ENCODE results near the gene SPRED3.

Gene SPRED3

GRCh38 chr19:38387550-38388348, 748 bp upstream of the SPRED3 start, which contains the start of gene GGN:
Gene GGN (minus strand): TSS chr19:38388034. CDS start chr19:38387261, 773 bp downstream.
- H3K36me3 Mint-ChIP-seq (ENCODE audit: low read depth) = peaks cover 41% of the 10 kb centered on the region
- TF ChIP-seq, protein P1, sequence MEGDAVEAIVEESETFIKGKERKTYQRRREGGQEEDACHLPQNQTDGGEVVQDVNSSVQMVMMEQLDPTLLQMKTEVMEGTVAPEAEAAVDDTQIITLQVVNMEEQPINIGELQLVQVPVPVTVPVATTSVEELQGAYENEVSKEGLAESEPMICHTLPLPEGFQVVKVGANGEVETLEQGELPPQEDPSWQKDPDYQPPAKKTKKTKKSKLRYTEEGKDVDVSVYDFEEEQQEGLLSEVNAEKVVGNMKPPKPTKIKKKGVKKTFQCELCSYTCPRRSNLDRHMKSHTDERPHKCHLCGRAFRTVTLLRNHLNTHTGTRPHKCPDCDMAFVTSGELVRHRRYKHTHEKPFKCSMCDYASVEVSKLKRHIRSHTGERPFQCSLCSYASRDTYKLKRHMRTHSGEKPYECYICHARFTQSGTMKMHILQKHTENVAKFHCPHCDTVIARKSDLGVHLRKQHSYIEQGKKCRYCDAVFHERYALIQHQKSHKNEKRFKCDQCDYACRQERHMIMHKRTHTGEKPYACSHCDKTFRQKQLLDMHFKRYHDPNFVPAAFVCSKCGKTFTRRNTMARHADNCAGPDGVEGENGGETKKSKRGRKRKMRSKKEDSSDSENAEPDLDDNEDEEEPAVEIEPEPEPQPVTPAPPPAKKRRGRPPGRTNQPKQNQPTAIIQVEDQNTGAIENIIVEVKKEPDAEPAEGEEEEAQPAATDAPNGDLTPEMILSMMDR (IDR thresholded peaks at IDR 0.05) = no peak
- H3K4me1 Mint-ChIP-seq = peaks cover 38% of the 10 kb centered on the region
- H3K27ac Mint-ChIP-seq = peak within 1 kb of the TSS; percentile 95
- DNase-seq = peak; percentile 97
- peaks cover 32% of the 10 kb centered on the region for H3K27me3 Mint-ChIP-seq (ENCODE audit: low read depth, poor library complexity)
- H3K4me3 Mint-ChIP-seq = peak within 1 kb of the TSS; percentile 90
- no peaks in the 10 kb centered on the region for H3K9me3 Mint-ChIP-seq

DNA sequence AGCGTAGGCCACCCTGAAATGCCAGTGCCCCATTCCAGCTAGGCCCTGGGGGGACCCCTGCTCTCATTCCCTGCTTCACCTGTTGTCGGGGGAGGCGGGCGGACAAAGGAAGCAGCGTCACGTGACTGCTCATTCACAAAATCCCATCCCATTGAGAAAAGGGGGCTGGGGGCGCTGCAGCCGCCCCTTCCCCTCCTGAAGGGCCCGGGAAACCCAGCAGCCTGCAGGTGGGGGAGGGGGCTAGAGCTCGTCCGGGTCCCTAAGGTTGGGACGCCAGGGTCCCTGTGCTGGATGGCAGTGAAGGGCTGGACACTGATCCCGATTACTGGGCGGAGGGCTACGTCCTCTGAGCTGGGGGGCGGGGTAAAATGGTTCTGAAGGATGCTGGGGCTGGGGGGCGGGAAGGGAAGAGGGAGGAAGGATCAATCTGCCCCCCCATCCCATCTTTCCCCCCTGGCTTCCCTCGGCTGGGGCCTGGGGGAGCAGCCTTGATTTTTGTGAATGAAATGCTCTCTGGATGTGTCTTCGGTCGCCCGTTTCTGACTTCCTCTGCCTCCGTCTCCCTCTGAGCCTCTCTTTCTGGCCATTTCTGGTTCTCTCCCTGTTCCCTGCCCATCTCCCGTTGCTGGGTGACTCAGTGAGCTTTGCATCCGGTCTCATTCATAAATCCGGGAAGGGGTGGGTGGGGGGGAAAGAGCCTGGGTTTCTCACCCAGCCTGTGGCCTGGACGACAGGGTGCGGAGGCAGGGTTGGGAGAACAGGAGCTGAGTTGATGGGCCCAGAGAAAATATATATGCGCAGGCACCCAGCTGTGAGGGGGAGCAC, 816 bp downstream of the SPRED3 start:
- TF ChIP-seq, protein P1 (IDR thresholded peaks at IDR 0.05) = no peak
- H3K27me3 Mint-ChIP-seq (ENCODE audit: low read depth, poor library complexity) = peaks cover 38% of the 10 kb centered on the region
- peaks cover 43% of the 10 kb centered on the region for H3K36me3 Mint-ChIP-seq (ENCODE audit: low read depth)
- peak overlapping the region; percentile 90 for H3K4me3 Mint-ChIP-seq
- H3K9me3 Mint-ChIP-seq = peaks cover 6% of the 10 kb centered on the region
- H3K27ac Mint-ChIP-seq = no peak overlapping the region
- peaks cover 47% of the 10 kb centered on the region for H3K4me1 Mint-ChIP-seq
- DNase-seq = peak; percentile 44

- H3K27me3 Mint-ChIP-seq (ENCODE audit: low read depth, poor library complexity) = peaks cover 38% of the 10 kb centered on the region
- H3K4me1 Mint-ChIP-seq = peaks cover 47% of the 10 kb centered on the region
- TF ChIP-seq, protein P1 (IDR thresholded peaks at IDR 0.05) = no peak
- peak overlapping the region; percentile 90 for H3K4me3 Mint-ChIP-seq
- peaks cover 12% of the 10 kb centered on the region for H3K9me3 Mint-ChIP-seq
- peaks cover 41% of the 10 kb centered on the region for H3K36me3 Mint-ChIP-seq (ENCODE audit: low read depth)
- DNase-seq = no peak
- H3K27ac Mint-ChIP-seq = no peak overlapping the region
These were observed 1.7 kb downstream of the SPRED3 start for GRCh38 chr19:38389957-38390924.

DNA sequence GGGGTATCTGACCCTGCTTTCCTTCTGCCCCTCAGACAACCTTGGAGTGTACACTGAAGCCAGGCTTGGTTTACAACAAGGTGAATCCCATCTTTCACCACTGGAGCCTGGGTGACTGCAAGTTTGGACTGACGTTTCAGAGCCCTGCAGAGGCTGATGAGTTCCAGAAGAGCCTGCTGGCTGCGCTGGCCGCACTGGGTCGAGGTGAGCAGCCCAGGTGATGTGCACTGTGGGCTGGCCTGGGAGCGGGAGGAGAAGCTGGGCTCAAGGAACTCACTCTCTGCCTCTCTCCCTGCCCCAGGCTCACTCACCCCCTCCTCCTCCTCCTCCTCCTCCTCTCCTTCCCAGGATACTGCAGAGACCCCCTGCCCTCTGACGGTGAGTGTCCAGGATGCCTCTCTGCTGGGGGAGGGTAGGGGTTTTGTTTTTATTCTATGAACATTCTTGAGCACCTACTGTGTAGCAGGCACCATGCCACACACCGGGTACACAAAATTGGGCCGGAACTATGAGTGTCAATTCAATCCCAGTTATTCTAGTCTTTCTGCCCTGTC, 3.5 kb downstream of the SPRED3 start:
- H3K4me1 Mint-ChIP-seq = peaks cover 47% of the 10 kb centered on the region
- no peak overlapping the region for H3K4me3 Mint-ChIP-seq
- H3K36me3 Mint-ChIP-seq (ENCODE audit: low read depth) = peaks cover 49% of the 10 kb centered on the region
- H3K27me3 Mint-ChIP-seq (ENCODE audit: low read depth, poor library complexity) = peaks cover 41% of the 10 kb centered on the region
- no peak overlapping the region for H3K27ac Mint-ChIP-seq
- TF ChIP-seq, protein P1 (IDR thresholded peaks at IDR 0.05) = no peak
- no peak for DNase-seq
- peaks cover 21% of the 10 kb centered on the region for H3K9me3 Mint-ChIP-seq

DNA sequence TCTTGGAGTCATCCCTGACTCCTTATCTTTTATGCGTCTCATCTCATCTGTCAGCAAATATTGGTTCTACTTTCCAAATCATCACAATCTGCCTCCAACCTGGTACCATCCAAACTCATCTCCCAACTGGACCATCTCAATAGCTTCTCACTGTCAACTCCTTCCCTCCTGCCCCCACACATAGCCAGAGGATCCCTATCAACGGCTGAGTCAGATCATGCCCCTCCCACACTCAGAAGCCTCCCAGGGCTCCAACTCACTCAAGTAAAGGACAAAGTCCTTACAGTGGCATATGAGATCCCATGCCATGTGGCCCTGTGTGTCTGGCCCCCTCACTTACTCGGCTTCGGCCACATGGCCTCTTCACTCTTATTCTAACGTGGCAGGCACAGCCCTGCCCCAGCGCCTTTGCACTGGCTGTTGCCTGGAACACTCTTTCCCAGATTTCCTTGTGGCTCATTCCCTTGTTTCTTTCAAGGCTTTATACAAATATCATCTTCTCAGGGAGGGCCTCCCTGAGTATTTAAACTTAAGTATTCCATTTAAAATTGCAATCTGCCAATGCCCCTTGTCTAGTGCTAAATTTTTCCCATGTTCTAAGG, 4.3 kb downstream of the SPRED3 start:
- Mint-ChIP-seq H3K4me1 (peaks cover 40% of the 10 kb centered on the region), H3K27me3 (ENCODE audit: low read depth, poor library complexity) (peaks cover 36% of the 10 kb centered on the region), H3K36me3 (ENCODE audit: low read depth) (peaks cover 48% of the 10 kb centered on the region), H3K9me3 (peaks cover 21% of the 10 kb centered on the region), H3K4me3 (no peak overlapping the region), H3K27ac (no peak overlapping the region)
- no peak for DNase-seq
- TF ChIP-seq, protein P1 (IDR thresholded peaks at IDR 0.05) = no peak
